Activated CD4-positive, alpha-beta T cell treated with anti-CD3 and anti-CD28 coated beads, Interleukin-2, amount 50 U/mL, for 48 hours (primary cell): ENCODE results near the gene ALKBH6.
A peak's percentile ranks its signal among the peaks of the same experiment; 100 is the strongest.
"Not testable (repeated sequence)": the region's sequence is repeated elsewhere in the genome, so short reads cannot be mapped to it uniquely, and the experiment has no call there.

Experiments used
- DNase-seq, 2 experiments: peaks; one replicate each; pipeline ENCODE4 v3.0.0-alpha.2; 2020

Gene ALKBH6

DNA sequence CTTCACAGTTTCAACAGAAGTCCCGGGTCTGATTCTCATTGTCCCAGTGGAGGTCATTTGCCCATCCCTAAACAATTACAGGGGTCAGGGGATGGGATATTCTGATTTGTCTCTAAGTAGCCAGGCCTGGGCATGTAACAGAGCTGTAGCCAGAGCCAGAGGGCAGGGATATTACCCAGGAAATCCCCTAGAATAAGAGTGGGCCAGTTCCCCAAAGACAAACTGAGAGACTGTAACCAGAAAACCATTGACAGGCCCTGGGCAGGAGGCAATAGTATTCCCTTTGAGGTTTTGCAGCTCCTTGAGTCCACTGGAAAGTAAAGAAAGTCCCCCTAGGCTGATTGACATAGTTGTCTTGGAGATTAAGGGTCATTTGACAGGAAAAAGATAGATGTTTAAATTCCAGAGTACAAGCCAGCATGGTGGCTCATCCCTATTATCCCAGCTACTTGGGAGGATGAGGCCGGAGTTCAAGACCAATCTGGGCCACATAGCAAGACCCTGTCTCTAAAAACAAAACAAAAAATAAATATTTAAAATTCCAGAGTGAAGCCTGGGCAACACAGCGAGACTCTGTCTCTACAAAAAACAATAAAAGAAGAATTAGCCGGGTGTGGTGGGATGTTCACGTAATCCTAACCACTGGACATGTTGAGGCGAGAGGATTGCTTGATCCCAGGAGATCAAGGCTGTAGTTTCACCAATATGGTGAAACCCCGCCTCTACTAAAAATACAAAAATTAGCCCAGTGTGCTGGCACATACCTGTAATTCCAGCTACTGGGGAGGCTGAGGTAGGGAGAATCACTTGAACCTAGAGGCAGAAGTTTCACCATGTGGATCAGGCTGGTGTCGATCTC lies 20.9 kb downstream of the ALKBH6 start:
- DNase-seq: no peak

DNA sequence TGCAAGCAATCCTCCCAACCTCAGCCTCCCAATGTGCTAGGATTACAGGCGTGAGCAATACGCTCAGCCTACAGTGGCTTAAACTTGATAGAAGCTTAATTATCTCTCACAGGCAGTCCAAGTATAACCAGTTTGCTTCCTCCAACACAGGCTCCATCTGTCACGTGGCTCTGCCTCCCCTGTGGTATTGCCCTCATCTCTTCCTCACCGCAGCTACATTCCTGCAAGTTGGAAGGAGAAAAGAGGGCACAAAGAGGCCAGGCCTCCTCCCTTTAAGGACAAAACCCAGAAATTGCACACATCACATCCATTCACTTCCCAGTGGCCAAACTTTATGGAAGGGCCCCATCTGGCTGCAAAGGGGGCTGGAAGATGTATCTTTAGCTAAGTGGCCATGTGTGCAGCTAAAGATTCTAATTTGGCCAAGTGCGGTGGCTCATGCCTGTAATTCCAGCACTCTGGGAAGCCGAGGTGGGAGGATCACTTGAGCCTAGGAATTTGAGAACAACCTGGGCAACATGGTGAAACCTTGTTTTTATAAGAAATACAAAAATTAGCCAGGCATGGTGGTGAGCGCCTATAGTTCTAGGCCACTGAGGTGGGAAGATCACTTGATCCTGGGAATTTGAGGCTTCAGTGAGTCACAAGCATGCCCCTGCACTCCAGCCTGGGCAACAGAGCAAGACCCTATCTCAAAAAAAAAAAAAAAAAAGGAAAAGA lies 22.1 kb downstream of the ALKBH6 start:
- DNase-seq: no peak

DNA sequence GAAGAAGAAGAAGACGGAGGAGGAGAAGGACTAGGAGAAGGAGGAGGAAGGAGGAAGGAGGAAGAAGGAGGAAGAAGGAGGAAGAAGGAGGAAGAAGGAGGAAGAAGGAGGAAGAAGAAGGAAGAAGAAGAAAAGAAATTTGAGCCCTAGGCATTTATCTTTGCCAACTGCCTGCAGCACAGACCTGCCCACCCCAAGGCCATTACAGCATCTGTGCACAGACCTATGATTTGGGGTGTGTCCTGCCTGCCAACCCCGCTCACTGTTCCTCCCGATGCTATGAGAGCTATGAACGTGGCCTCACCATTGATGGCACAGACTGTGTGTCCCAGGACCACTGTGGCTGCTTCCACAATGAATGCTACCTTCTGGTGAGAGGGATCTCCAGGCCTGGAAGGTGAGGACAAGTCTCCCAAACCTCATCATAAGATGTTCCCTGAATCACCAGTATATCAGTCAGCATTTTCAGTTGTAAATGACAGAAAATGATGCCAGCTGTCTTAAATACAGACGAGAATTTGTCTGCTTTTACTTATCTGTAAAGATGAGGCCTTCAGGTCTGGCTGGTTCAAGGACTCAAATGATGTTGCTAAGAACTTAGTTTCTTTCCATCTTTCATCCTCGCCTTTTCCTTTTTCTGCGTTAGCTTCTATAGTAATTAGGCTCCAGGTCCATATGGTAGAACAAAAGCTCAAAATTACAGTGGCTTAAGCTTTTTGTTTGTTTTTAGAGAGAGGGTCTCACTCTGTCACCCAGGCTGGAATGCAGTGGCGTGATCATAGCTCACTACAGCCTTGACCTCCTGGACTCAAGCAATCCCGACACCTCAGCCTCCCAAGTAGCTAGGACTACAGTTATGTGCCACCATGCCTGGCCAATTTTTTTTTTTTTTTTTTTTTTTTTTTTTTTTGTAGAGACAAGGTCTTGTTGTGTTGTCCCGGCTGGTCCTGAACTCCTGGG lies 23.0 kb downstream of the ALKBH6 start:
- no peak for DNase-seq

DNA sequence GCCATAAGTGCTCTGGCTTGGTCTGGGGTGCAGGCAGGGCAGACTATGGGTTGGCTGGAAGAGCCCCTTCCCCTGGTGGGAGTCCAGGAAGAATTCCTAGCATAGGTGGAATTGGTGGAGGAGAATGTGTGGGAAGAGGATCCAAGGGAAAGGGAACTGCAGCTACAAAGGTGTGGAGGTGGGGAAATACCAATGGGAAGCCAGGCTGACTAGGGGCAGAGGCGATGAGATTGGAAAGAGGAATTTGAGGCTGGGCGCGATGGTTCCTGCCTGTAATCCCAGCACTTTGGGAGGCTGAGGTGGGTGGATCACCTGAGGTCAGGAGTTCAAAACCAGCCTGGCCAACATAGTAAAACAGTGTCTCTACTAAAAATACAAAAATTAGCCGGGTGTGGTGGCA lies 23.9 kb downstream of the ALKBH6 start:
- no peak for DNase-seq

DNA sequence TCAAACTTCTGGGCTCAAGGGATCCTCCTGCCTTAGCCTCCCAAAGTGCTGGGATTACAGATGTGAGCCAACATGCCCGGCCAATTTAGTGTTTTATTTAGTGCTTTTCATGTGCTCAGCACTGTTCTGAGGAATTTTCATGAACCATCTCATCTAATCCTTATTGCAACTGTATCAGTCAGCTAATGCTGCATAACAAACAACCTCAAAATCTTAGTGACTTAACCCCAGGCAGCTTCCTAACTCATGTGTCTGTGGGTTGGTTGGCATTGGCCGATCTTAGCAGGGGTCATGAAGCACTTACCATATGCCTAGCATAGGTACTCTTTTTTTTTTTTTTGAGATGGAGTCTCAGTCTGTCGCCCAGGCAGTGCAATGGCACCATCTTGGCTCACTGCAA lies 25.2 kb downstream of the ALKBH6 start:
- no peak for DNase-seq

DNA sequence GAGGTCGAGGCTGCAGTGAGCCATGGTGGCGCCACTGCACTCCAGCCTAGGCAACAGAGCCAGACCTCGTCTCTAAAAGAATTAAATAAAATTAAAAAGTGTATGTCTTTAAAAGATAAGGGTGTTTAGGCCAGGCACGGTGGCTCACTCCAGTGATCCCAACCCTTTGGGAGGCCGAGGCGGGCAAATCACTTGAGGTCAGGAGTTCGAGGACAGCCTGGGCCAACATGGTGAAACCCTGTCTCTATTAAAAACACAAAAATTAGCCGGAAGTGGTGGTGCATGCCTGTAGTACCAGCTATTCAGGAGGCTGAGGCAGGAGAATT lies 26.5 kb downstream of the ALKBH6 start:
- DNase-seq: no peak

DNA sequence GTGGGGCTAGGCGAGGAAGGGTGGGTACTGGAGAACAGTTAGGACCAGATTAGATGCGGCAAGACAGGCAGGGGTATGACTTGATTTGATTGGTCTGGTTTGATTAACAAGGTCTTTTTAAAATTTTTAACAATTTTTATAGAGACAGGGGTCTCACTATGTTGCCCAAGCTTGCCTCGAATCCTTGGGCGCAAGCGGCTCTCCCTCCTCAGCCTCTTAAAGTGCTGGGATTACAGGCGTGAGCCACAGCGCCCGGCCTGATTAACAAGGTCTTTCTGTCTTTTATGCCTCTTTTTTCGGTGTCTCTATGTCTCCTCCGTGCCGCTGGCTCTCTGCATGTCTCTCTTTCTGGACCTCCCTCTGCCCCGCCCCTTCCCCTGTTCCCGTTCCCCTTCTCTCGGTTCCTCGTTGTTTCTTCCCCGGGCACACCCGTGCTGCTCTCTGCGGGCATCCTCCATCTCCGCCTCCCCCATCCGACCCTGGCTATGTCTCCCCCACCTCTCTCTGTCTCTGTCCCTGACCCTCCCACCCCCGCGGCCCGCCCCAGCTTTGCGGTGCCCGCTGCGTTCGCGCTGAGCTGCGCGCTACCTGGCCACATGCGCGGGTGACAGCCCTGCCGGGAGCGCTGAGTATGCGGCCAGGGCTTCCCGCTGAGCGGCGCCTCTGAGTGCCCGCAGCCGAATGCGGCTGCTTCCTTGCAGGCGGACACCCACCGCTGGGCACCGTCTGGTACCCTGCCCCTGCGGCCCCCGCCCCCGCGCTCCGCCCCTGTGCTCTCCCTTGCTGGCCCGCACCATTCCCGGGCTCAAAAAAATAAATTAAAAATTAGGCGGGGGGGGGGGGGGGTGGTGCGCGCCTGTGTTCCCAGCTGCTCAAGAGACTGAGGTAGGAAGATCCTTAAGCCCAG lies 27.1 kb downstream of the ALKBH6 start:
- DNase-seq: peak; percentile 41 to 49

DNA sequence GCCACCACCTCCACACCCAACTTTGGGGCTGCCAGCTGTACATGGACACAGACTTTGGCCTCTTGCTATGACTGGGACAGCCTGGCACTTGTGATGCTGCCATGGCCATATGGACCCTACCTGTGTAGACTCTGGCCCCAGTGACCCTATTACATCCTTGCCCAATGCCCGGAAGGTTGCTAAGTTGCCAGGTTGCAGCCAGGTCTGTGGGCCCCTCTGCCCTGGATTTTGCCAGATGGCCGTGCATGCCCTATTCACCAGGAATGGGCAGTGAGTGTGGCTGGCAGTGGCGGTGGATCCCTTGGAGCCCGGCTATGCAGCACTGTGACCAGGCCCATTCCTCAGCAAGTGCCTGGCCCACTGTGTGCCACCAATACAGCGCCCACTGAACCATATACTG lies 27.9 kb downstream of the ALKBH6 start:
- no peak for DNase-seq

DNA sequence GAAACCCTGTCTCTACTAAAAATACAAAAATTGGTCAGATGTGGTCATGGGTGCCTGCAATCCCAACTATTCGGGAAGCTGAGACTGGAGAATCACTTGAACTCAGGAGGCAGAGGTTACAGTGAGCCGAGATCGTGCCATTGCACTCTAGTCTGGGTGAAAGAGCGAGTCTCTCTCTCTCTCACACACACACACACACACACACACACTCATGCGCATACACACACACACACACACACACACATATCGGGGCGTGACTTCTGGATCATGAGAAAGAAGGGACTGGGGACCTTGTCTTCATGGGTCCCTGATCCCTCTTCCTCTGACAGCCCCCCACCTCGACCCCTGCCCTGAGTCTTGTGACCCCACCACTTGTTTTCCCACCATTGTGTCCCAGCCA lies 30.8 kb downstream of the ALKBH6 start:
- no peak for DNase-seq

DNA sequence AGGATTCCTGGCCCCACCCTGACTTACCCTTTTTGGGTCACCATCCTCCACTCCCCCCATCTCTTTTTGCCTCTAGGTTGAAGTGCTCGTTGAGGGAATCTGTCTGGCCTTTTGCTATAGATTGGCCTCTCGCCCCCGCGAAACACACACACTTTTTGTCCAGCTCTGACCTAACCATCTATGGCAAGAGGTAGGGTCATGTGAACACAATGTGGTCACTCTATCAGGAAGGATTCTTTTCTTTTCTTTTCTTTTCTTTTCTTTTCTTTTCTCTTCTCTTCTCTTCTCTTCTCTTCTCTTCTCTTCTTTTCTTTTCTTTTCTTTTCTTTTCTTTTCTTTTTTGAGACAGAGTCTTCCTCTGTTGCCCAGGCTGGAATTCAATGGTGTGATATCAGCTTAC lies 33.0 kb downstream of the ALKBH6 start:
- not testable (repeated sequence) for DNase-seq

DNA sequence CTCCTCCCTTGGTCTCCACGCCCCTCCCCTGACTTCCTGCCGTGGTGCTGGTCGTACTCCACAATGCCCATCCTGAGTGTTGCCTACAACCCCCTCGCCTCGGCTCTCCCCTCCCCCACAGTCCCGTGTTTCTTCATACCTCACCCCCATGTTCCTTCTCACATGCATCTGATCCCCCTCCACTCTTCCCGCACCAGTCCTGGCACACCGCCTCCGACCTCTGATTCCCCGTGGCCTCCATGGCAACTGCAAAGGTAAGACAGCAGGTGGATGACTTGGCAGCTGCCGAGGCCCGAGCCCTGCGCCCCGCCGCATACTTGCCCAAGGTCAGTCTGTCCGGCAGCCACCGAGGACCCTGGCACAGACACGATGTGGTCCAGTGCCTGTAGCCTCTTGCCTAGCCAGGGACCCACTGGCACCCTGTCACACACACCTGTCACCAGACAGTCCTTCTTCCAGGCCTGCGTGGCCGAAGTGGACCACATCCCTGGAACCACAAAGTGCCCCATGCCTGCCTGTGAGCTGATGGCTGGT lies 35.1 kb downstream of the ALKBH6 start:
- DNase-seq: no peak

DNA sequence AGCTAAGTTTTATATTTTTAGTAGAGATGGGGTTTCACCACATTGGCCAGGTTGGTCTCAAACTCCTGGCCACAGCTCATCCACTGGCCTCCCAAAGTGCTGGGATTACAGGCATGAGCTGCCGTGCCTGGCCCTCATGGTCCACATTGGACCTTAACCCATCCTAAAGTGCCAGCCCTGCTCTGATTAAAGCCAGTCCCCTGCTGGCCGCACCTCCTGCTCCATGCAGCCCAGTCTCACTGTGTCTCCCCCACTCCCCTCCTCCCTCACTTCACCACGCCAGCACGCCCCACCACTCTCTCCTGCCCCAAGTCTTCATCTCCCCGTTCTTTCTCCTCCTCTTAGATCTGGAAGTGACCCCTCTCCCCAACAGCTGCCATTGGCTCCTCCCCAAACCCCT lies 35.7 kb downstream of the ALKBH6 start:
- no peak for DNase-seq

DNA sequence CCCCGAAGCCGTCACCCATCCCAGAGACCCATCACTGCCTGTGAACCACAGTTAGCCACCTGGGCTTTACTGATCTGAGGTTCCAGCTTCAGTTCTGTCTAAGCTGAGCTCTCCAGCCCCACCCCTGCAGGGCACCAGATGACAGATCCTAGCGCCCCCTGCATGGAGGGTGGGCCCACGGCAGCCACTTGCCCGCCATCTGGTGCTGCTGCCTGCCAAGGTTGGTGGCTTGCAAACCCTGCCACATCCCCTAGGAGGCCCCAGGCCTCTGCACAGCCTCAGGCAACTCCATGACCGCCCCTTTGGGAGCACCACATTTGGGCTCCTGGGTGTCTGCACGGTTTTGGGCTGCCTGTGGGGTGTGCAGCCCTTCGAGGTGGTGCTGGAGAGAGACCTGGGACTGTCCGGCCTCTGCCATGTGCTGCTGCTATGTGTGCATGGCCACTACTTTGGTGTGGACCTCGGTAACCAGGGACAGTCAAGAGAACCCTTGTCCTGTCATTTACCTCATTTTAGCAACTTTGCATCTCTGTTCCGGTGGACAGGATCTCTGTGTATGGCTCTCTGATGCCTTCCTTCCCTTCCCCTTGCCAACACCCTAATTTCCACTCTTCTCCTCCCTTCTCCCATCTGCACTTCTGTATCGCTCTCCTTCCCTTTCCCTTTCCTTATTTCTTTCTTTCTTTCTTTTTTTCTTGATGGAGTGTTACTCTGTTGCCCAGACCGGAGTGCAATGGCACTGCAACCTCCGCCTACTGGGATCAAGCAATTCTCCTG lies 36.4 kb downstream of the ALKBH6 start:
- DNase-seq: peak in 1 of 2 experiments; percentile 29

DNA sequence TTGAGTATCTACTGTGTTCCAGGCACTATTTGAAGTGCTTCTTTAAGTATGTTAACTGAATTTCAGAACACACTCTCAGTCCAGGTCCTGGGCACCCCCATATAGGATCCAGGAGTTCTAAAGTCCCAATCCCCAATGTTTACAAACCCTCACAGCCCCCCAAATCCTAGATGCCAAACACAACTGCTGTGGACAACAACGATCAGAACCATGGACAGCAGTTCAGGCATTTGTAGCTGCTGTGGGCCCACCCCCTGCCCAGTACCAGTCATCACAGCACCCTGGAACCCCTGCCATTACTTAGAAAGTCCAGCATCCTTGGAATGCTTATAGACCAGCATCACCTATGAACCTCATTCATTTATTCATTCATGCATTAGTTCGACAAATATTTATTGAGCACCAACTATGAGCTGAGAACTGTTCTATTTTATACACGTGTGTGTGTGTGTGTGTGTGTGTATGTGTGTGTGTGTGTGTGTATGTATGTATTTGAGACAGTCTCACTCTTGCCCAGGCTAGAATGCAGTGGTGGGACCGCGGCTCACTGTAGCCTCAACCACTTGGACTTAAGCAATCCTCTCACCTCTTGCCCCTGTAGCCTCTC lies 38.3 kb downstream of the ALKBH6 start:
- DNase-seq: no peak

DNA sequence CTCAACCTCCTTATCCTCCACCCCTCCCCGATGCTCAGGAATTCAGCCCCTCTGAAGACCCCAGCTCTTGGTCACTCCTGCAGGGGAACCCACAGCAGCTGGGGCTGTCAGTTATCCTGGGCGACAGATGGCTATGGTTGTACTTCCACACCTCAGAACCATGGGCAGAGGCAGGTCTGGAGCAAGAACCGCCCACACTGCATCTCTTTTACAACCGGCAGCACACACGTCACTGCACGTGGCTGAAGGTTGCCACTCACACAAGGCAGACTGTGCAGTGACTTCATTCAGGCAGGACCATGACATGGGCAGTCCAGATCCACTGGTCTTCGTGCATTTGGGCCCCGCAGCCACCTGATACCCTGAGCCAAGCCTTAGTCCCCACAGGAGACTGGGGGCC lies 40.5 kb downstream of the ALKBH6 start:
- DNase-seq: no peak

DNA sequence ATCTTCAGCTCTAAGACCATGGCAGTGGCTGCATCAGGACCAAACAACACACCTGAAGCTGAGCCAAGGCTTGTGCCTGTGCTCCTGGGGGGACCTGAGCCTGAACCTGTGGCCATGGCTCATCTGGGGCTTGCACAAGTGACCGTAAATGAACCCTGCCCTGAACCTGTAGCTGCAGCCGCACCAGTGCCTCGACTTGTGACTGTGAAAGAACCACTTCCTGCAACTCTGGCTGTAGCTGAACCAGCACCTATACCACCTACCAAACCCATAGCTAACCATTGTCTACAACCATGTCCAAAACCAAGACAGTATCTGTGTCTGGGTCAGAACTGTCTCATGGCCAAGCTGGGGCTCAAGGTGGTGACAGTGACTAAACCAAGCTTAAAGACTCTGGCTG lies 47.2 kb downstream of the ALKBH6 start:
- no peak for DNase-seq

DNA sequence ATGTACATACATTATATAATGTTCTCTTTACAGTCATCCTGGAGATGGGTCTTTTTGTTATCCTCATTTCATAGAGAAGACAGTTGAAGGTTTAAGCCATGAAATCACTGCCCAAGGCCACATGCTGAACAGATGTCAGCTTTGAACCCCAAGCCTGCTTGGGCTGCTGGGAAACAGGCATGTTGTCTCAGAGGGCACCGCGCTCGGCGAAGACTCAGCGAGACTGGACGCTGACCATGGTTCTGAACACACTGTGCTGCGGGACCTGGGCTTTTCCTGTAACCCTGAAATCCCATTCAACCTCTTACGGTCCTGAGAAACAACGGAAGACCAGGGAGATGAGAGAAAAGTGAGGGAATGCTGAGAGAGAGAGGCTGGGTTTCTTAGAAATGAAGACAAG lies 50.5 kb downstream of the ALKBH6 start:
- DNase-seq: peak; percentile 49 to 57

DNA sequence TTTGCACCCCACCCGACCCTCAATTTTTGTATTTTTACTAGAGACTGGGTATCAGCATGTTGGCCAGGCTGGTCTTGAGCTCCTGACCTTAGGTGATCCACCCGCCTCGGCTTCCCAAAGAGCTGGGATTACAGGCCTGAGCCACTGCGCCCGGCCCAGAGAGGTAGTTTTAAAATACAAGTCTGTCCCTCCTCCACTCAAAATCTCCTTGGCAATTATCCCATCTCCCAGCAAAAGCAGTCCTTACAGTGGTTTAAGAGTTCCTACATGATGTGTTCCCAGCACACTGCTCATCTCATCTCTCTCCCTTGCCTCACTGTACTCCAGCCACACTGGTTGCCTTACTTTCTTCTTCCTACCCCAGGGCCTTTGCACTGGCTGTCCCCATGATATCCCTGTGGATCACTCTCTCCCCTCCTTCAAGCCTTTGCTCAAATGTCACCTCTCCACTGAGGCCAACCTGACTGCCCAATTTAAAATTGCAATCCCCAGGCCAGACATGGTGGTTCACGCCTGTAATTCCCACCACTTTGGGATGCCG lies 53.5 kb downstream of the ALKBH6 start:
- no peak for DNase-seq

DNA sequence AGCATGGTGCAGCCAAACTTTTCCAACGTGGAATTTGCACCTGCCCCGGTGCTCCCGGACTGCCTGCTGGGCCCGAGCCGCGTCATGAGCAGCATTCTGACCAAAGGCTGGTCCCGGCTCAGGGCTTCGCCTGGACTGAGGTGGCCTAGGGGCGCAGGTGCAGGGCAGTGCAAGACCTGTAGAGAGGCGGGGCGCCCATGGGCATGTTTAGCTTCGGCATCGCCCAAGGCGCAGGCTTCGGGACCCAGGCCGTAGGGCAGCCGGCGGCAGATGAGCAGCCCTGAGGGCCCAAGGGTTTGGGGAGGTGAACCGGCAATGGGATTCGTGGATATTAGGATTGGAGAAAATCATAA lies 54.1 kb downstream of the ALKBH6 start:
- no peak for DNase-seq
